CD4-positive, alpha-beta memory T cell (primary cell): ENCODE measurements around the gene PRRC2C. TPM values are rescaled to one million over a fixed set of nuclear protein-coding genes. Genes with fewer than 3 reads are reported as not detected.

Experiments used
- CTCF ChIA-PET: fragments of 350-600 bp; sonication (Branson Sonifier 250); formaldehyde crosslinking; loops from one replicate; lab custom pipeline; 2021; ENCODE audit warnings: inconsistent platforms; ENCODE audit not compliant: partially characterized antibody; lab: Charles Lee
- POLR2A ChIA-PET: fragments of 350-600 bp; sonication (Branson Sonifier 250); formaldehyde crosslinking; loops from one replicate; lab custom pipeline; 2021; ENCODE audit not compliant: partially characterized antibody; lab: Charles Lee
- DNase-seq, 5 donors: peaks; one replicate each; pipeline versions ENCODE4 v3.0.0 to v3.0.0-alpha.2; 2020 to 2022; ENCODE audit warnings: mixed read lengths in 1 of 5
- H3K27ac ChIP-seq: one replicate; pipeline ENCODE4 v1.7.0; 2013; ENCODE audit warnings: low read depth, low read length
- H3K27me3 ChIP-seq: 2 replicates; pipeline ENCODE4 v1.7.0; 2013; ENCODE audit warnings: mild to moderate bottlenecking, low read length, moderate library complexity; ENCODE audit not compliant: insufficient read depth
- H3K36me3 ChIP-seq: 2 replicates; pipeline ENCODE4 v1.7.0; 2013; ENCODE audit warnings: mild to moderate bottlenecking, low read length, moderate library complexity; ENCODE audit not compliant: insufficient read depth
- H3K4me1 ChIP-seq: 2 replicates; pipeline ENCODE4 v1.7.0; 2013; ENCODE audit warnings: mild to moderate bottlenecking, low read length, moderate library complexity; ENCODE audit not compliant: insufficient read depth
- H3K4me3 ChIP-seq, 2 donors: one replicate each; pipeline ENCODE4 v1.7.0; 2013; ENCODE audit warnings: low read length in 2 of 2, mild to moderate bottlenecking in 1 of 2
- H3K9me3 ChIP-seq, 2 donors: one replicate each; pipeline ENCODE4 v1.7.0; 2013; ENCODE audit warnings: low read length in 2 of 2, control low read depth in 1 of 2; ENCODE audit not compliant: control insufficient read depth in 1 of 2
- H3K27ac Mint-ChIP-seq, 7 donors: one replicate each; pipeline ENCODE4 v1.8.0; 2020 to 2021; ENCODE audit warnings: mixed read lengths in 7 of 7, mild to moderate bottlenecking in 6 of 7, inconsistent platforms in 3 of 7, moderate library complexity in 3 of 7
- H3K27me3 Mint-ChIP-seq, 2 donors: one replicate each; pipeline ENCODE4 v1.8.0; 2020 to 2021; ENCODE audit warnings: mixed read lengths in 2 of 2
- H3K36me3 Mint-ChIP-seq, 2 donors: one replicate each; pipeline ENCODE4 v1.8.0; 2020 to 2021; ENCODE audit warnings: mixed read lengths in 2 of 2, inconsistent platforms in 1 of 2, mild to moderate bottlenecking in 1 of 2
- H3K4me1 Mint-ChIP-seq, 4 donors: one replicate each; pipeline ENCODE4 v1.8.0; 2020 to 2021; ENCODE audit warnings: mixed read lengths in 4 of 4, mild to moderate bottlenecking in 1 of 4
- H3K4me3 Mint-ChIP-seq, 8 donors: one replicate each; pipeline ENCODE4 v1.8.0; 2020 to 2021; ENCODE audit warnings: mixed read lengths in 8 of 8, mild to moderate bottlenecking in 7 of 8, moderate library complexity in 6 of 8, inconsistent platforms in 3 of 8
- H3K9me3 Mint-ChIP-seq, 8 donors: one replicate each; pipeline ENCODE4 v1.8.0; 2020 to 2021; ENCODE audit warnings: mixed read lengths in 8 of 8, mild to moderate bottlenecking in 5 of 8, inconsistent platforms in 3 of 8, moderate library complexity in 1 of 8
- intact Hi-C: fragments of 100-400 bp; cut with micrococcal nuclease; formaldehyde crosslinking; loops from one replicate; pipeline ENCODE4 v1.15.1; 2023
- polyA plus RNA-seq, 2 donors: library from polyadenylated mRNA; unstranded; fragments of 300-500 nt; fragmentation: Illumina TruSeq; gene quantifications; one replicate each; pipeline ENCODE4 v1.2.3, GENCODE V29; 2021
- total RNA-seq, 2 experiments: library from RNA; stranded (reverse); gene quantifications; one replicate each; pipeline ENCODE4 v1.2.3, GENCODE V29; 2021

Gene PRRC2C
- total and polyA plus RNA-seq, 4 experiments from 2014 or later = 12.4 to 298 (median 201) TPM

DNA sequence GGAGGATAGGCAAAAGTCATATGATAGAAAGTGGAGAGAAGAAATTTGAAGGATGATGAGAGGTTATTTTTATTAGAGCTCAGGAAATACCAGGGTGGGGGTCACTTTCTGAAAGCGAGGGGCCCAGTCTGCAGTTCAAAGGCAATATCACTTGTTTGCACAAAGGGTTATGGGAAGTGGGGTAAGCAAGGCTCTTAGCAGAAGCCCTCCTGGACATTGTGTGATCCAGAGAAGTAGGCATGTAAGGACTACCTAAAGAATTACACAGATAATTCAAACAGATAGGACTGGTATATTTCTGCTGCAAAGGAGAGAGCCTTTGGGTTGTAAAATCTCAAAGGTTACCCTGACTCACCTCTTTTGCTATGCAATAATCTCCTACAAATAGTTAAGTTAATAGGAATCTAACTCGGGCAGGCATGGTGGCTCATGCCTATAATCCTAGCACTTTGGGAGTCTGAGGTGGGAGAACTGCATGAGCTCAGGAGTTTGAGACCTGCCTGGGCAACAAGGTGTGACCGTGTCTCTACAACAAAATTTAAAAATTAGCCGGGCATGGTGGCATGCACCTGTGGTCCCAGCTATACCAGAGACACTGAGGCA lies 25.2 kb upstream of the PRRC2C start:
- intact Hi-C loops = no loop called here
- Histone ChIP-seq H3K27me3 (no peaks in the 10 kb centered on the region), H3K36me3 (no peaks in the 10 kb centered on the region), H3K4me1 (no peaks in the 10 kb centered on the region), H3K9me3 (no peaks in the 10 kb centered on the region), H3K27ac (no peak overlapping the region), H3K4me3 (no peak overlapping the region)
- H3K27ac Mint-ChIP-seq = no peak overlapping the region
- no peaks in the 10 kb centered on the region for H3K4me1 Mint-ChIP-seq
- H3K27me3 Mint-ChIP-seq = peaks cover 1 to 4% of the 10 kb centered on the region in 2 donors
- H3K4me3 Mint-ChIP-seq = no peak overlapping the region
- no peaks in the 10 kb centered on the region for H3K9me3 Mint-ChIP-seq
- POLR2A ChIA-PET = no interaction called here
- CTCF ChIA-PET = interaction anchor here (0.7 to 1.4 kb wide), 2 partner anchors 25 to 148 kb away, joined by 3 to 4 read pairs; no protein-coding TSS in a partner anchor
- no peak for DNase-seq
- no peaks in the 10 kb centered on the region for H3K36me3 Mint-ChIP-seq

- intact Hi-C loops = no loop called here
- Mint-ChIP-seq H3K27me3 (no peaks in the 10 kb centered on the region), H3K27ac (no peak overlapping the region), H3K36me3 (no peaks in the 10 kb centered on the region), H3K4me3 (no peak overlapping the region), H3K9me3 (no peaks in the 10 kb centered on the region), H3K4me1 (no peaks in the 10 kb centered on the region)
- Histone ChIP-seq H3K27me3 (no peaks in the 10 kb centered on the region), H3K27ac (no peak overlapping the region), H3K36me3 (no peaks in the 10 kb centered on the region), H3K4me3 (no peak overlapping the region), H3K9me3 (no peaks in the 10 kb centered on the region), H3K4me1 (no peaks in the 10 kb centered on the region)
- ChIA-PET POLR2A (no interaction called here), CTCF (interaction anchor here (0.8 to 1.2 kb wide), 2 partner anchors 9 to 17 kb away, joined by 3 to 5 read pairs; no protein-coding TSS in a partner anchor)
- no peak for DNase-seq
Measured at GRCh38 chr1:171467626-171468025, 17.7 kb upstream of the PRRC2C start.

DNA sequence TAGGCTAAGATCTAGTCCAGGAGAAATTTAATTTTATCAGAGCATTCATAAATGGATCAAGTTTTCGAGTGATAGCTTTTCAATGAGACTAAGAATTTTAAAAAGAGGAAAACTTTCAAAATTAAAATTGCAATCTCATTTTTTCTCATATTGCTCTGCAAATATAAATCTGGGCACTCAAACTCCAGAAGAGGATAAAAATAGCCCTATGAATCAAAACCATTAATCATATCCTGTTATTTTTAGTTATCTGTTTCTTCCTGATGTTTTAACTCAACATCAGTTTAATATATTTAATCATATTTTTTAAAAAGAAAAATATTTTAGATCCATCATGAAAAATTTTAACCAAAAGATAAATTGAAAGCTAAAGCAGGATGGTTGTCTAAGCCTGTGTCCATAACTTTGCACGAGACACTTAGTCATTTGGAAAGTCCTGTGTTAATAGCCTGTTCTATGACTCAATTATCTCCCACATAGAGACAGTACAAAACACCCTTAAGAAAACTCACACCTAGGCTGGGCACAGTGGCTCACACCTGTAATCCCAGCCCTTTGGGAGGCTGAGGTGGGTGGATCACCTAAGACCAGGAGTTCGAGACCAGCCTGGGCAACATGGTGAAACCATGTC lies 17.1 kb upstream of the PRRC2C start:
- intact Hi-C loops = no loop called here
- Mint-ChIP-seq H3K27ac (no peak overlapping the region), H3K9me3 (no peaks in the 10 kb centered on the region), H3K4me1 (no peaks in the 10 kb centered on the region), H3K36me3 (no peaks in the 10 kb centered on the region), H3K4me3 (no peak overlapping the region), H3K27me3 (no peaks in the 10 kb centered on the region)
- Histone ChIP-seq H3K27ac (no peak overlapping the region), H3K9me3 (no peaks in the 10 kb centered on the region), H3K27me3 (no peaks in the 10 kb centered on the region), H3K4me1 (no peaks in the 10 kb centered on the region), H3K4me3 (no peak overlapping the region), H3K36me3 (no peaks in the 10 kb centered on the region)
- no peak for DNase-seq
- ChIA-PET CTCF (interaction anchor here (0.8 to 1.2 kb wide), 2 partner anchors 9 to 17 kb away, joined by 3 to 5 read pairs; no protein-coding TSS in a partner anchor), POLR2A (no interaction called here)

DNA sequence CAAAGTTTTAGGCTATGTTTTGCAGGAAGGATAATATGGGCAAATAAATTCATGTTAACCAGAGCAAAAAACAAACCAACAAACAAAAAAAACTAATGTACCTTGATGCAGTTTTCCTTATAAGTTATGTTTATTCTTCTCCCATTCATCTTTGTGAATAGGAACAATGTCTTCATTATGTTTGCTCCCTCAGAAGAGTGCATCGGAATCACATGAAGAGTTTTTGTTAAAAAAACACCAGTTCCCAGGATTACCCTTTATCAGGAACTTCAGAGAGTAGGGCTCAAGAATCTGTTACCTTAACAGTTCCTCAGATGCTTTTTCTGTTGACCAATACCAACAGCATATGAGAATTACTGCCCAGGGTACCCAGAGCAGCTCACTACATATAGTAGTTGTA lies 14.6 kb upstream of the PRRC2C start:
- Mint-ChIP-seq H3K27ac (no peak overlapping the region), H3K4me1 (no peaks in the 10 kb centered on the region), H3K27me3 (peaks cover 0 to 2% of the 10 kb centered on the region in 2 donors), H3K9me3 (no peaks in the 10 kb centered on the region), H3K36me3 (no peaks in the 10 kb centered on the region), H3K4me3 (no peak overlapping the region)
- Histone ChIP-seq H3K4me3 (no peak overlapping the region), H3K27me3 (no peaks in the 10 kb centered on the region), H3K4me1 (no peaks in the 10 kb centered on the region), H3K27ac (no peak overlapping the region), H3K36me3 (no peaks in the 10 kb centered on the region), H3K9me3 (no peaks in the 10 kb centered on the region)
- CTCF ChIA-PET = no interaction called here
- intact Hi-C loops = no loop called here
- POLR2A ChIA-PET = no interaction called here
- no peak for DNase-seq

- H3K4me3 ChIP-seq = no peak overlapping the region
- ChIA-PET CTCF (interaction anchor here (1.0 to 1.8 kb wide), 2 partner anchors 13 to 14 kb away, joined by 3 to 5 read pairs; no protein-coding TSS in a partner anchor), POLR2A (interaction anchor here (1.5 kb wide), 1 partner anchor 13 kb away, joined by 6 read pairs; the partner anchor contains the start of gene PRRC2C)
- Mint-ChIP-seq H3K27me3 (peaks cover 2 to 3% of the 10 kb centered on the region in 2 donors), H3K36me3 (no peaks in the 10 kb centered on the region), H3K4me1 (no peaks in the 10 kb centered on the region), H3K4me3 (no peak overlapping the region), H3K9me3 (no peaks in the 10 kb centered on the region), H3K27ac (no peak overlapping the region)
- H3K27ac ChIP-seq = no peak overlapping the region
- no peaks in the 10 kb centered on the region for H3K4me1 ChIP-seq
- intact Hi-C loops = no loop called here
- no peaks in the 10 kb centered on the region for H3K9me3 ChIP-seq
- DNase-seq = no peak
- no peaks in the 10 kb centered on the region for H3K27me3 ChIP-seq
- no peaks in the 10 kb centered on the region for H3K36me3 ChIP-seq
Measured at GRCh38 chr1:171472183-171472647, 13.1 kb upstream of the PRRC2C start.

- H3K4me3 ChIP-seq = no peak overlapping the region
- no peaks in the 10 kb centered on the region for H3K9me3 Mint-ChIP-seq
- no peak overlapping the region for H3K27ac ChIP-seq
- H3K4me1 ChIP-seq = no peaks in the 10 kb centered on the region
- no peaks in the 10 kb centered on the region for H3K36me3 ChIP-seq
- POLR2A ChIA-PET = interaction anchor here (0.6 to 2.0 kb wide), 2 partner anchors 8 to 29 kb away, joined by 3 to 5 read pairs; partner anchors contain the start of gene PRRC2C
- DNase-seq = no peak
- H3K27me3 ChIP-seq = no peaks in the 10 kb centered on the region
- H3K27ac Mint-ChIP-seq = no peak overlapping the region
- peaks cover 0 to 3% (median 0%) of the 10 kb centered on the region in 4 donors for H3K4me1 Mint-ChIP-seq
- CTCF ChIA-PET = interaction anchor here (2.0 kb wide), 2 partner anchors 8 to 163 kb away, joined by 5 to 9 read pairs; partner anchors contain the start of genes FMO4 and PRRC2C
- no peak overlapping the region for H3K4me3 Mint-ChIP-seq
- no peaks in the 10 kb centered on the region for H3K36me3 Mint-ChIP-seq
- H3K27me3 Mint-ChIP-seq = peaks cover 2 to 3% of the 10 kb centered on the region in 2 donors
- intact Hi-C loops = no loop called here
- no peaks in the 10 kb centered on the region for H3K9me3 ChIP-seq
Measured at GRCh38 chr1:171476829-171477228, 8.5 kb upstream of the PRRC2C start.

DNA sequence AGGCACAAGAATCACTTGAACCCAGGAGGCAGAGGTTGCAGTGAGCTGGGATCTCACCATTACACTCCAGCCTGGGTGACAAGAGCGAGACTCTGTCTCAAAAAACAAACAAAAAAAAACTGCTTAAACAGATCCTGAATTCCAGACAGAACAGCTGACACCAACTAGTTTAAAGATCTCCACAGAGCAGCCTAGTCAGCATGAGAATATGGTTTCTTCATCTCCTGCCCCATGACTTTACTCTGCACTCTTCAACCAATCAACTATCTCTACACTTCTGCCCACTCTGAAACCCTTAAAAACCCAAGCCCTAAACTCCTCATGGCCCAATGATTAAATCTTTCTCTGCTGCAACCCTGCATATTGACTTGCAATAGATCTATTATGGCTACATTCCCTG lies 7.5 kb upstream of the PRRC2C start:
- Mint-ChIP-seq H3K36me3 (no peaks in the 10 kb centered on the region), H3K9me3 (no peaks in the 10 kb centered on the region), H3K27me3 (peaks cover 2 to 3% of the 10 kb centered on the region in 2 donors), H3K27ac (peak overlapping the region in 1 of 7 donors; percentile 9), H3K4me3 (no peak overlapping the region), H3K4me1 (peaks cover 0 to 3% (median 0%) of the 10 kb centered on the region in 4 donors)
- intact Hi-C loops = no loop called here
- no peak for DNase-seq
- H3K27ac ChIP-seq = no peak overlapping the region
- no peaks in the 10 kb centered on the region for H3K36me3 ChIP-seq
- H3K4me3 ChIP-seq = no peak overlapping the region
- POLR2A ChIA-PET = no interaction called here
- H3K4me1 ChIP-seq = no peaks in the 10 kb centered on the region
- CTCF ChIA-PET = no interaction called here
- H3K9me3 ChIP-seq = no peaks in the 10 kb centered on the region
- no peaks in the 10 kb centered on the region for H3K27me3 ChIP-seq
